SK-N-SH treated with all-trans-retinoic acid at 6 μM for 48 hours (cell line): ENCODE measurements around the gene RAB44.

Source experiments
- ATAC-seq: fragments of 200-7000 bp; cut with Tn5 transposase; 3 replicates; pipeline ENCODE4 v1.9.1; 2020; ENCODE audit warnings: mild to moderate bottlenecking, moderate library complexity
- ARNTL ChIP-seq: fragments of 450-650 bp; formaldehyde crosslinking; IDR thresholded peaks from 2 replicates; pipeline ENCODE4 v1.5.0; 2020; ENCODE audit warnings: low read depth, mild to moderate bottlenecking, moderate library complexity, borderline replicate concordance
- CSDC2 ChIP-seq: fragments of 250-450 bp; sonication (Bioruptor Pico); IDR thresholded peaks from 2 replicates; pipeline ENCODE4 v1.5.0; 2020; ENCODE audit warnings: mild to moderate bottlenecking, moderate library complexity
- CSRNP3 ChIP-seq: fragments of 250-450 bp; sonication (Bioruptor Pico); IDR thresholded peaks from 2 replicates; pipeline ENCODE4 v1.5.1; 2021; ENCODE audit warnings: mild to moderate bottlenecking, moderate library complexity
- ESRRG ChIP-seq: fragments of 250-450 bp; sonication (Bioruptor Pico); IDR thresholded peaks from 2 replicates; pipeline ENCODE4 v1.6.1; 2021; ENCODE audit warnings: mild to moderate bottlenecking
- GLIS3 ChIP-seq: fragments of 250-450 bp; sonication (Bioruptor Pico); IDR thresholded peaks from 2 replicates; pipeline ENCODE4 v1.5.0; 2020; ENCODE audit warnings: mild to moderate bottlenecking, moderate library complexity
- ISL1 ChIP-seq: fragments of 250-450 bp; sonication (Bioruptor Pico); IDR thresholded peaks from 2 replicates; pipeline ENCODE4 v2.1.2; 2022; ENCODE audit warnings: mild to moderate bottlenecking, moderate library complexity
- OSR1 ChIP-seq: fragments of 250-450 bp; sonication (Bioruptor Pico); IDR thresholded peaks from 2 replicates; pipeline ENCODE4 v1.8.0; 2022; ENCODE audit warnings: moderate library complexity, mild to moderate bottlenecking, inconsistent platforms
- PPARA ChIP-seq: fragments of 250-450 bp; sonication (Bioruptor Pico); IDR thresholded peaks from 2 replicates; pipeline ENCODE4 v1.5.0; 2020; ENCODE audit warnings: mild to moderate bottlenecking, borderline replicate concordance
- RARB ChIP-seq: fragments of 250-450 bp; sonication (Bioruptor Pico); IDR thresholded peaks from 2 replicates; pipeline ENCODE4 v1.8.0; 2021; ENCODE audit warnings: mild to moderate bottlenecking, moderate library complexity
- SNAI2 ChIP-seq: fragments of 250-450 bp; sonication (Bioruptor Pico); IDR thresholded peaks from 2 replicates; pipeline ENCODE4 v1.5.0; 2020; ENCODE audit warnings: mild to moderate bottlenecking, moderate library complexity
- TCF4 ChIP-seq: fragments of 250-450 bp; sonication (Bioruptor Pico); IDR thresholded peaks from 2 replicates; pipeline ENCODE4 v1.8.0; 2021; ENCODE audit warnings: mild to moderate bottlenecking, moderate library complexity, borderline replicate concordance
- TOX ChIP-seq: fragments of 250-450 bp; sonication (Bioruptor Pico); IDR thresholded peaks from 2 replicates; pipeline ENCODE4 v1.8.0; 2021; ENCODE audit warnings: mild to moderate bottlenecking, moderate library complexity, borderline replicate concordance
- ZC3H10 ChIP-seq: fragments of 250-450 bp; sonication (Bioruptor Pico); IDR thresholded peaks from 2 replicates; pipeline ENCODE4 v1.5.1; 2021; ENCODE audit warnings: mild to moderate bottlenecking, moderate library complexity
- ZFP3 ChIP-seq: fragments of 250-450 bp; sonication (Bioruptor Pico); IDR thresholded peaks from 2 replicates; pipeline ENCODE4 v1.5.0; 2020; ENCODE audit warnings: mild to moderate bottlenecking, moderate library complexity
- ZFP30 ChIP-seq: fragments of 450-650 bp; formaldehyde crosslinking; IDR thresholded peaks from 2 replicates; pipeline ENCODE4 v1.5.0; 2022; ENCODE audit warnings: mild to moderate bottlenecking, moderate library complexity
- ZNF565 ChIP-seq: fragments of 450-650 bp; formaldehyde crosslinking; conservative IDR thresholded peaks from 2 replicates; pipeline ENCODE4 v1.5.0; 2020; ENCODE audit warnings: low read depth, mild to moderate bottlenecking, moderate library complexity
- ZNF70 ChIP-seq: fragments of 450-650 bp; formaldehyde crosslinking; IDR thresholded peaks from 2 replicates; pipeline ENCODE4 v1.5.0; 2020; ENCODE audit warnings: mild to moderate bottlenecking, moderate library complexity
- ZNF8 ChIP-seq: fragments of 450-650 bp; formaldehyde crosslinking; IDR thresholded peaks from 2 replicates; pipeline ENCODE4 v1.5.0; 2020; ENCODE audit warnings: mild to moderate bottlenecking, moderate library complexity
- TF ChIP-seq, protein P1 (sequence below): fragments of 250-450 bp; sonication (Bioruptor Pico); IDR thresholded peaks from 2 replicates; pipeline ENCODE4 v1.5.0; 2020; ENCODE audit warnings: mild to moderate bottlenecking, moderate library complexity
- TF ChIP-seq, protein P2 (sequence below): fragments of 250-450 bp; sonication (Bioruptor Pico); IDR thresholded peaks from 2 replicates; pipeline ENCODE4 v1.8.0; 2020; ENCODE audit warnings: mild to moderate bottlenecking, moderate library complexity, borderline replicate concordance
- TF ChIP-seq, protein P3 (sequence below): fragments of 250-450 bp; sonication (Bioruptor Pico); IDR thresholded peaks from 2 replicates; pipeline ENCODE4 v1.8.0; 2021; ENCODE audit warnings: low read depth, mild to moderate bottlenecking, moderate library complexity, borderline replicate concordance
- TF ChIP-seq, protein P4 (sequence below): fragments of 250-450 bp; sonication (Bioruptor Pico); IDR thresholded peaks from 2 replicates; pipeline ENCODE4 v1.5.1; 2020; ENCODE audit warnings: low read depth, mild to moderate bottlenecking, moderate library complexity

The RAB44 gene

DNA sequence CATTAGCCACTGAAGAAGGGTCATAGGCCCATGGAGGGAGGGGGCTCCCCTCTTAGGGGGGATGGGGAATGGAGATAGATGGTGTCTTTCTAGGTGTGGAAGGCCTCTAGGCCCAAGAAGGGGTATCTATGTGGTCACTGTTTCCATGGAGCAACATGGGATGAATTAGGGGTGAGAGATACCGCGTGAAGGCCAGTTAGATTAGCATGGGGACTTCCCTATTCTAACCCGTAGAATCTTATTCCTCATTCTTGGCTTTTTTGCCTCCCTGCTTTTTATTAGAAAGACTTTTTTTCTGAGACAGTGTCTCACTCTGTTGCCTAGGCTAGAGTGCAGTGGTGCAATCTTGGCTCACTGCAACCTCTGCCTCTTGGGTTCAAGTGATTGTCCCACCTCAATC lies 3.2 kb downstream of the RAB44 start:
- no peak for ATAC-seq
- TF ChIP-seq, protein P1, sequence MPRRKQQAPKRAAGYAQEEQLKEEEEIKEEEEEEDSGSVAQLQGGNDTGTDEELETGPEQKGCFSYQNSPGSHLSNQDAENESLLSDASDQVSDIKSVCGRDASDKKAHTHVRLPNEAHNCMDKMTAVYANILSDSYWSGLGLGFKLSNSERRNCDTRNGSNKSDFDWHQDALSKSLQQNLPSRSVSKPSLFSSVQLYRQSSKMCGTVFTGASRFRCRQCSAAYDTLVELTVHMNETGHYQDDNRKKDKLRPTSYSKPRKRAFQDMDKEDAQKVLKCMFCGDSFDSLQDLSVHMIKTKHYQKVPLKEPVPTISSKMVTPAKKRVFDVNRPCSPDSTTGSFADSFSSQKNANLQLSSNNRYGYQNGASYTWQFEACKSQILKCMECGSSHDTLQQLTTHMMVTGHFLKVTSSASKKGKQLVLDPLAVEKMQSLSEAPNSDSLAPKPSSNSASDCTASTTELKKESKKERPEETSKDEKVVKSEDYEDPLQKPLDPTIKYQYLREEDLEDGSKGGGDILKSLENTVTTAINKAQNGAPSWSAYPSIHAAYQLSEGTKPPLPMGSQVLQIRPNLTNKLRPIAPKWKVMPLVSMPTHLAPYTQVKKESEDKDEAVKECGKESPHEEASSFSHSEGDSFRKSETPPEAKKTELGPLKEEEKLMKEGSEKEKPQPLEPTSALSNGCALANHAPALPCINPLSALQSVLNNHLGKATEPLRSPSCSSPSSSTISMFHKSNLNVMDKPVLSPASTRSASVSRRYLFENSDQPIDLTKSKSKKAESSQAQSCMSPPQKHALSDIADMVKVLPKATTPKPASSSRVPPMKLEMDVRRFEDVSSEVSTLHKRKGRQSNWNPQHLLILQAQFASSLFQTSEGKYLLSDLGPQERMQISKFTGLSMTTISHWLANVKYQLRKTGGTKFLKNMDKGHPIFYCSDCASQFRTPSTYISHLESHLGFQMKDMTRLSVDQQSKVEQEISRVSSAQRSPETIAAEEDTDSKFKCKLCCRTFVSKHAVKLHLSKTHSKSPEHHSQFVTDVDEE (CRISPR knock-in tag): no peak
- TF ChIP-seq, protein P2, sequence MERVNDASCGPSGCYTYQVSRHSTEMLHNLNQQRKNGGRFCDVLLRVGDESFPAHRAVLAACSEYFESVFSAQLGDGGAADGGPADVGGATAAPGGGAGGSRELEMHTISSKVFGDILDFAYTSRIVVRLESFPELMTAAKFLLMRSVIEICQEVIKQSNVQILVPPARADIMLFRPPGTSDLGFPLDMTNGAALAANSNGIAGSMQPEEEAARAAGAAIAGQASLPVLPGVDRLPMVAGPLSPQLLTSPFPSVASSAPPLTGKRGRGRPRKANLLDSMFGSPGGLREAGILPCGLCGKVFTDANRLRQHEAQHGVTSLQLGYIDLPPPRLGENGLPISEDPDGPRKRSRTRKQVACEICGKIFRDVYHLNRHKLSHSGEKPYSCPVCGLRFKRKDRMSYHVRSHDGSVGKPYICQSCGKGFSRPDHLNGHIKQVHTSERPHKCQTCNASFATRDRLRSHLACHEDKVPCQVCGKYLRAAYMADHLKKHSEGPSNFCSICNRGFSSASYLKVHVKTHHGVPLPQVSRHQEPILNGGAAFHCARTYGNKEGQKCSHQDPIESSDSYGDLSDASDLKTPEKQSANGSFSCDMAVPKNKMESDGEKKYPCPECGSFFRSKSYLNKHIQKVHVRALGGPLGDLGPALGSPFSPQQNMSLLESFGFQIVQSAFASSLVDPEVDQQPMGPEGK (CRISPR knock-in tag): no peak
- no peak for TF ChIP-seq TCF4 (CRISPR knock-in tag)
- TF ChIP-seq GLIS3 (CRISPR knock-in tag): no peak
- TF ChIP-seq ISL1: no peak
- TF ChIP-seq PPARA (CRISPR knock-in tag): no peak
- no peak for TF ChIP-seq ZC3H10
- TF ChIP-seq ESRRG (CRISPR knock-in tag): no peak
- no peak for TF ChIP-seq OSR1 (CRISPR knock-in tag)
- TF ChIP-seq ZFP3 (CRISPR knock-in tag): no peak
- no peak for TF ChIP-seq ZNF8 (CRISPR knock-in tag)
- TF ChIP-seq ZNF70 (CRISPR knock-in tag): no peak
- no peak for TF ChIP-seq RARB (CRISPR knock-in tag)
- TF ChIP-seq ARNTL (CRISPR knock-in tag): no peak
- no peak for TF ChIP-seq CSDC2 (CRISPR knock-in tag)
- no peak for TF ChIP-seq ZNF565 (CRISPR knock-in tag)
- no peak for TF ChIP-seq CSRNP3 (CRISPR knock-in tag)
- no peak for TF ChIP-seq SNAI2
- TF ChIP-seq TOX (CRISPR knock-in tag): no peak
- TF ChIP-seq ZFP30 (CRISPR knock-in tag): no peak
- TF ChIP-seq, all 23 proteins: peak for 0

- TF ChIP-seq PPARA (CRISPR knock-in tag) (no peak), RARB (CRISPR knock-in tag) (no peak), GLIS3 (CRISPR knock-in tag) (no peak), ZFP3 (CRISPR knock-in tag) (no peak), OSR1 (CRISPR knock-in tag) (no peak)
- TF ChIP-seq, protein P3, sequence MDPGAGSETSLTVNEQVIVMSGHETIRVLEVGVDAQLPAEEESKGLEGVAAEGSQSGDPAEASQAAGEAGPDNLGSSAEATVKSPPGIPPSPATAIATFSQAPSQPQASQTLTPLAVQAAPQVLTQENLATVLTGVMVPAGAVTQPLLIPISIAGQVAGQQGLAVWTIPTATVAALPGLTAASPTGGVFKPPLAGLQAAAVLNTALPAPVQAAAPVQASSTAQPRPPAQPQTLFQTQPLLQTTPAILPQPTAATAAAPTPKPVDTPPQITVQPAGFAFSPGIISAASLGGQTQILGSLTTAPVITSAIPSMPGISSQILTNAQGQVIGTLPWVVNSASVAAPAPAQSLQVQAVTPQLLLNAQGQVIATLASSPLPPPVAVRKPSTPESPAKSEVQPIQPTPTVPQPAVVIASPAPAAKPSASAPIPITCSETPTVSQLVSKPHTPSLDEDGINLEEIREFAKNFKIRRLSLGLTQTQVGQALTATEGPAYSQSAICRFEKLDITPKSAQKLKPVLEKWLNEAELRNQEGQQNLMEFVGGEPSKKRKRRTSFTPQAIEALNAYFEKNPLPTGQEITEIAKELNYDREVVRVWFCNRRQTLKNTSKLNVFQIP: no peak
- TF ChIP-seq, protein P4, sequence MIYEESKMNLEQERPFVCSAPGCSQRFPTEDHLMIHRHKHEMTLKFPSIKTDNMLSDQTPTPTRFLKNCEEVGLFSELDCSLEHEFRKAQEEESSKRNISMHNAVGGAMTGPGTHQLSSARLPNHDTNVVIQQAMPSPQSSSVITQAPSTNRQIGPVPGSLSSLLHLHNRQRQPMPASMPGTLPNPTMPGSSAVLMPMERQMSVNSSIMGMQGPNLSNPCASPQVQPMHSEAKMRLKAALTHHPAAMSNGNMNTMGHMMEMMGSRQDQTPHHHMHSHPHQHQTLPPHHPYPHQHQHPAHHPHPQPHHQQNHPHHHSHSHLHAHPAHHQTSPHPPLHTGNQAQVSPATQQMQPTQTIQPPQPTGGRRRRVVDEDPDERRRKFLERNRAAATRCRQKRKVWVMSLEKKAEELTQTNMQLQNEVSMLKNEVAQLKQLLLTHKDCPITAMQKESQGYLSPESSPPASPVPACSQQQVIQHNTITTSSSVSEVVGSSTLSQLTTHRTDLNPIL (CRISPR knock-in tag): no peak
- TF ChIP-seq, protein P2 (CRISPR knock-in tag): no peak
- ATAC-seq: peak; percentile 63
Observed at GRCh38 chr6:36701401-36701991, 3.9 kb downstream of the RAB44 start.
